ENCODE data around the gene RPL26. TPM values are rescaled to one million over a fixed set of nuclear protein-coding genes. Genes with fewer than 3 reads are reported as not detected.
A peak's percentile ranks its signal among the peaks of the same experiment; 100 is the strongest.

The RPL26 gene
- total RNA-seq: 1,000 to 10,000 TPM; 2,731 to 2,885 TPM
- total RNA-seq: 112 to 239 reads per million in 2 donors

- peaks cover 8% of the 10 kb centered on the region for H3K36me3 Mint-ChIP-seq (ENCODE audit: low read depth)
- no peaks in the 10 kb centered on the region for H3K9me3 ChIP-seq (ENCODE audit: control insufficient read depth, low read length, poor library complexity, severe bottlenecking)
- H3K4me3 Mint-ChIP-seq: peak within 1 kb of the TSS; percentile 99
- H3K27me3 Mint-ChIP-seq: no peaks in the 10 kb centered on the region
- DNase-seq (peak; percentile 84 to 88 (median 86)), ATAC-seq (peak; percentile 90)
- peaks cover 36% of the 10 kb centered on the region for H3K4me1 Mint-ChIP-seq
- peak within 1 kb of the TSS; percentile 98 for H3K27ac Mint-ChIP-seq
Measured at GRCh38 chr17:8383143-8383822, at the start of gene RPL26. RPL26 (minus strand) TSS chr17:8383193; CDS start chr17:8382310, 883 bp downstream.

- H3K4me3 Mint-ChIP-seq: no peak overlapping the region
- peaks cover 23% of the 10 kb centered on the region for H3K27me3 Mint-ChIP-seq
- DNase-seq: no peak
- H3K9me3 ChIP-seq (ENCODE audit: control insufficient read depth, low read length, poor library complexity, severe bottlenecking): no peaks in the 10 kb centered on the region
- no peak for ATAC-seq
- no peaks in the 10 kb centered on the region for H3K36me3 Mint-ChIP-seq (ENCODE audit: low read depth)
- peaks cover 4% of the 10 kb centered on the region for H3K4me1 Mint-ChIP-seq
- no peak overlapping the region for H3K27ac Mint-ChIP-seq
Measured at GRCh38 chr17:8430966-8431365, 48.0 kb upstream of the RPL26 start.

- Mint-ChIP-seq H3K36me3 (ENCODE audit: low read depth) (peaks cover 2% of the 10 kb centered on the region), H3K4me1 (peaks cover 5% of the 10 kb centered on the region), H3K27me3 (peaks cover 49% of the 10 kb centered on the region), H3K27ac (no peak overlapping the region), H3K4me3 (no peak overlapping the region)
- no peak for ATAC-seq
- no peak for DNase-seq
- no peaks in the 10 kb centered on the region for H3K9me3 ChIP-seq (ENCODE audit: control insufficient read depth, low read length, poor library complexity, severe bottlenecking)
Measured at GRCh38 chr17:8426802-8427201, 43.8 kb upstream of the RPL26 start.

GRCh38 chr17:8426094-8426720, 43.2 kb upstream of the RPL26 start:
- Mint-ChIP-seq H3K4me1 (peaks cover 5% of the 10 kb centered on the region), H3K27ac (no peak overlapping the region), H3K36me3 (ENCODE audit: low read depth) (peaks cover 2% of the 10 kb centered on the region), H3K4me3 (no peak overlapping the region), H3K27me3 (peaks cover 55% of the 10 kb centered on the region)
- H3K9me3 ChIP-seq (ENCODE audit: control insufficient read depth, low read length, poor library complexity, severe bottlenecking): no peaks in the 10 kb centered on the region
- no peak for ATAC-seq
- DNase-seq: no peak

- Mint-ChIP-seq H3K36me3 (ENCODE audit: low read depth) (peaks cover 2% of the 10 kb centered on the region), H3K27me3 (peaks cover 71% of the 10 kb centered on the region), H3K27ac (no peak overlapping the region), H3K4me1 (peaks cover 3% of the 10 kb centered on the region), H3K4me3 (no peak overlapping the region)
- no peak for DNase-seq
- no peaks in the 10 kb centered on the region for H3K9me3 ChIP-seq (ENCODE audit: control insufficient read depth, low read length, poor library complexity, severe bottlenecking)
- no peak for ATAC-seq
Measured at GRCh38 chr17:8421571-8421970, 38.6 kb upstream of the RPL26 start.

- DNase-seq: no peak
Measured at GRCh38 chr17:8420041-8420934, 37.3 kb upstream of the RPL26 start.

GRCh38 chr17:8419305-8419704, 36.3 kb upstream of the RPL26 start:
- Mint-ChIP-seq H3K4me1 (peaks cover 5% of the 10 kb centered on the region), H3K36me3 (ENCODE audit: low read depth) (peaks cover 2% of the 10 kb centered on the region), H3K4me3 (no peak overlapping the region), H3K27ac (no peak overlapping the region), H3K27me3 (peaks cover 63% of the 10 kb centered on the region)
- ATAC-seq (no peak), DNase-seq (no peak)
- no peaks in the 10 kb centered on the region for H3K9me3 ChIP-seq (ENCODE audit: control insufficient read depth, low read length, poor library complexity, severe bottlenecking)

More at GRCh38 chr17:8420041-8420934, 37.3 kb upstream of the RPL26 start:
- ATAC-seq: no peak
- Mint-ChIP-seq H3K4me3 (no peak overlapping the region), H3K36me3 (ENCODE audit: low read depth) (peaks cover 2% of the 10 kb centered on the region), H3K27me3 (peaks cover 69% of the 10 kb centered on the region), H3K27ac (no peak overlapping the region), H3K4me1 (peaks cover 3% of the 10 kb centered on the region)
- no peaks in the 10 kb centered on the region for H3K9me3 ChIP-seq (ENCODE audit: control insufficient read depth, low read length, poor library complexity, severe bottlenecking)

GRCh38 chr17:8418471-8418870, 35.5 kb upstream of the RPL26 start:
- no peak for ATAC-seq
- Mint-ChIP-seq H3K4me1 (peaks cover 6% of the 10 kb centered on the region), H3K4me3 (no peak overlapping the region), H3K27ac (no peak overlapping the region), H3K36me3 (ENCODE audit: low read depth) (peaks cover 2% of the 10 kb centered on the region), H3K27me3 (peaks cover 59% of the 10 kb centered on the region)
- H3K9me3 ChIP-seq (ENCODE audit: control insufficient read depth, low read length, poor library complexity, severe bottlenecking): no peaks in the 10 kb centered on the region
- no peak for DNase-seq

GRCh38 chr17:8417806-8418205, 34.8 kb upstream of the RPL26 start:
- H3K27me3 Mint-ChIP-seq: peaks cover 58% of the 10 kb centered on the region
- H3K9me3 ChIP-seq (ENCODE audit: control insufficient read depth, low read length, poor library complexity, severe bottlenecking): no peaks in the 10 kb centered on the region
- no peak overlapping the region for H3K27ac Mint-ChIP-seq
- peaks cover 13% of the 10 kb centered on the region for H3K4me1 Mint-ChIP-seq
- ATAC-seq (no peak), DNase-seq (no peak)
- no peaks in the 10 kb centered on the region for H3K36me3 Mint-ChIP-seq (ENCODE audit: low read depth)
- no peak overlapping the region for H3K4me3 Mint-ChIP-seq

- DNase-seq (no peak), ATAC-seq (no peak)
- Mint-ChIP-seq H3K4me1 (peaks cover 21% of the 10 kb centered on the region), H3K27me3 (peaks cover 42% of the 10 kb centered on the region), H3K4me3 (no peak overlapping the region), H3K27ac (no peak overlapping the region), H3K36me3 (ENCODE audit: low read depth) (no peaks in the 10 kb centered on the region)
- no peaks in the 10 kb centered on the region for H3K9me3 ChIP-seq (ENCODE audit: control insufficient read depth, low read length, poor library complexity, severe bottlenecking)
Measured at GRCh38 chr17:8413938-8414337, 30.9 kb upstream of the RPL26 start.

GRCh38 chr17:8413328-8413727, 30.3 kb upstream of the RPL26 start:
- Mint-ChIP-seq H3K4me1 (peaks cover 21% of the 10 kb centered on the region), H3K27me3 (peaks cover 41% of the 10 kb centered on the region), H3K4me3 (peak overlapping the region; percentile 73), H3K27ac (peak overlapping the region; percentile 85), H3K36me3 (ENCODE audit: low read depth) (no peaks in the 10 kb centered on the region)
- DNase-seq (no peak), ATAC-seq (peak; percentile 82)
- no peaks in the 10 kb centered on the region for H3K9me3 ChIP-seq (ENCODE audit: control insufficient read depth, low read length, poor library complexity, severe bottlenecking)

- H3K9me3 ChIP-seq (ENCODE audit: control insufficient read depth, low read length, poor library complexity, severe bottlenecking): no peaks in the 10 kb centered on the region
- no peak overlapping the region for H3K4me3 Mint-ChIP-seq
- H3K27me3 Mint-ChIP-seq: peaks cover 37% of the 10 kb centered on the region
- DNase-seq (no peak), ATAC-seq (no peak)
- no peaks in the 10 kb centered on the region for H3K36me3 Mint-ChIP-seq (ENCODE audit: low read depth)
- H3K4me1 Mint-ChIP-seq: peaks cover 21% of the 10 kb centered on the region
- H3K27ac Mint-ChIP-seq: peak overlapping the region; percentile 85
Measured at GRCh38 chr17:8412089-8412488, 29.1 kb upstream of the RPL26 start.

GRCh38 chr17:8410883-8411238, 27.9 kb upstream of the RPL26 start:
- Mint-ChIP-seq H3K4me3 (no peak overlapping the region), H3K27ac (no peak overlapping the region), H3K27me3 (peaks cover 35% of the 10 kb centered on the region), H3K4me1 (peaks cover 21% of the 10 kb centered on the region), H3K36me3 (ENCODE audit: low read depth) (no peaks in the 10 kb centered on the region)
- no peak for DNase-seq
- no peak for ATAC-seq
- no peaks in the 10 kb centered on the region for H3K9me3 ChIP-seq (ENCODE audit: control insufficient read depth, low read length, poor library complexity, severe bottlenecking)

Measured in T-helper 17 cell (primary cell).